DMS 273 treated with DMSO at 0.1 percent for 48 hours (cell line): ENCODE results near the gene SORT1.

ENCODE experiments used
- DNase-seq: peaks from one replicate; lab custom pipeline; 2025; lab: John Stamatoyannopoulos, UW

The SORT1 gene

DNA sequence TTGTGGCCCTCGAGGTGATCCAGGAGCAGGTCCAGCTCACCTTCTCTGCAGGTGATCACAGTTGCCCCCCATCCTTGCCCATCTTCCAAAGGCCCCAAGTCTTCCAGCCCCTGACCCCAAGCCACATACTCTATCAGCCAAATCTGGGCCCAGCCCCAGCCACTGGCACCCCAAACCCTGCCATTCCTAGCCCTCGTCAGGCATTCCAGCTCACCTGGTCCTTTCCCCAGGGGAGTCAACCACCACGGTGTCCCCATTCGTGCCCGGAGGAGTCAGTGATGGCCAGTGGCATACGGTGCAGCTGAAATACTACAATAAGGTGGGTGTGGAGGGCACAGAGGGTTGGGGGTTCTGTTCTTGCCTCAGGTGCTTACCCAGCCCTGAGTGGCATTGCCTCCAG, 136.1 kb downstream of the SORT1 start:
- DNase-seq, result no peak

DNA sequence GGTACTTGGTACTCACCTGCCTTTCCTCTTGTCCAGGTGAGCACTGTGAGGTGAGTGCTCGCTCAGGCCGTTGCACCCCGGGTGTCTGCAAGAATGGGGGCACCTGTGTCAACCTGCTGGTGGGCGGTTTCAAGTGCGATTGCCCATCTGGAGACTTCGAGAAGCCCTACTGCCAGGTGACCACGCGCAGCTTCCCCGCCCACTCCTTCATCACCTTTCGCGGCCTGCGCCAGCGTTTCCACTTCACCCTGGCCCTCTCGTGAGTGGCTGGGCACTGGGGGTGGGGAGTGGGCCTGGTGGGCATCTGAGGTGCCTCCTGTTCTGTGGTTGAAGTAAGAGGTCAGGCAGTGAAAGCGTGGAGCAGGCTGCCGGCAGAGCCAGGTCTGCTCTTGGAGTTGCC, 136.7 kb downstream of the SORT1 start:
- no peak for DNase-seq

DNA sequence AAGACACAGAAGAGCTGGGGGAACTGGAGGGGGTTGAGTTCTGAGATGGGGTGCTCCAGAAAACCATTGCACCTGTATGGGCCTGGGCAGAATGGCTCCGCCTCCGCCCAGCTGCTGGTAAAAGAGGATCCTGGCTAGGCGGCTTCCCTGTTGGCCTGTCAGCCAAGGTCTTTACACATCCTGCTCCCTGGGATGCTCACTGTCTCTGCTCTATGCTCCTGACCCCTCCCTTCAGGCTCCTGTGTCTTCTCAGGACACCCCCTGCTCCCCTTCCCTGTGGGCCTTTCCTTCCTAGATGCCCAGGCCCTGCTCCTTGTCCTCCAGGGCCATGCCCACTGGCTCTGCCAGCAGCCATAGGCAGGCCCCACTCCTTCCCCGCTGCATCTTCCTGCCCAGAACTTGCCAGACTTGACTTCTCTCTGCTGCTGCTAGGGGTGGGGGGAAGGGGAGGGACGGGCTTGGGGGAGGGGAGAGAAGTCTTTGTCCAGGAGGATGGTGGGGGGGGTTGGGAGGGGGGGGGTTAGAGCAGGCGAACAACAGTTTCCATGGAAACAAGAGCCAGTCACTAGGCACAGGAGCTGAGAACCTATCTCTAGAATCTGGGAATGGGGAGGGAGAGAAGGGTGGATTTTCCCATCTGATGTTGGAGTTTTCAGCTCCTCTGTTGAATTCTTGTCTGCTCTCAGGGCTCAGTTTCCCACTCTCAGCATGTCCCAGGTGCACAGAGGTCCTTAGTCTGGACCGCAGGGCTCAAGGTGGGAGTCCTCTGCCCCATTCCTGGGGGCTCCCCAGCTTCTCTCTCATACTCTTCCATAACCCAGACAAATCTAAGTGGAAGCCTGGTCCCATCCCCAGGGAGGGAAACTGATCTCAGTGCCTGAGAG, 137.8 kb downstream of the SORT1 start:
- DNase-seq, result no peak
